ENCODE data around the gene TTC32.

- TF ChIP-seq CTCF (IDR thresholded peaks at IDR 0.05) (no peak), POLR2A (IDR thresholded peaks at IDR 0.05) (no peak)
Observed at GRCh38 chr2:19942199-19942598, 40.4 kb upstream of the TTC32 start.
